ENCODE data around the gene SV2C. TPM values are rescaled to one million over a fixed set of nuclear protein-coding genes. Genes with fewer than 3 reads are reported as not detected.

SV2C gene
- total and polyA plus RNA-seq, 2 donors (not counting 1 experiment from before 2014, with no cell fraction given), result not detected

DNA sequence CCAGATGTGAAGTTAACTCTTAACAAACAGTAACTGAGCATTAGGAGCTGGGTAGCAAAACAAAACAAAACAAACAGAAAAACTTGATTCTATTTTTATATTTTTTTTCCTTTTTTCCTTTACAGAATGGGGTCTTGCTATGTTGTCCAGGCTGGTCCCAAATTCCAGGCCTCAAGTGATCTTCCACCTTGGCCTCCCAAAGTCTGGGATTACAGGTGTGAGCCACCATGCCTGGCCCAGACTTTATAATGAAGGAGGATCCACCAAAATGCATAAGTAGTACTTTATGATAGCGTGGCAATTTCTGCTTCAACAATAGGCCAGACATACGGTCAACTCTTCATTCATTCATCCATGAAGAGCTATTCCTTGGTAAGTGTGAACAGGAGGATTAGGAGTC lies 314.0 kb downstream of the SV2C start:
- Histone ChIP-seq H3K4me3 (replicated peaks in 1 of 4; ENCODE audit: control extremely low read depth in 1 of 4, insufficient read depth in 1 of 4, low read depth in 3 of 4, low read length in 4 of 4) (no peak overlapping the region), H3K27me3 (ENCODE audit: control insufficient read depth, insufficient read depth, low read length) (peaks cover 8% of the 10 kb centered on the region), H4K20me1 (ENCODE audit: control insufficient read depth, extremely low read depth, insufficient read depth, low read length) (no peaks in the 10 kb centered on the region), H3K36me3 (ENCODE audit: control insufficient read depth, insufficient read depth, low read length) (no peaks in the 10 kb centered on the region), H2AFZ (ENCODE audit: low read length) (no peak overlapping the region), H3K79me2 (ENCODE audit: control insufficient read depth, insufficient read depth, low read length) (no peaks in the 10 kb centered on the region), H3K9ac (ENCODE audit: insufficient read depth, low read length) (no peak overlapping the region), H3K4me1 (ENCODE audit: control insufficient read depth, extremely low read depth, insufficient read depth, low read length) (no peaks in the 10 kb centered on the region), H3K9me3 (ENCODE audit: control insufficient read depth, insufficient read depth, low read depth, low read length) (no peaks in the 10 kb centered on the region), H3K4me2 (ENCODE audit: extremely low read depth, insufficient read depth, low read length) (no peak overlapping the region), H3K27ac (ENCODE audit: insufficient read depth, low read length) (no peak overlapping the region)
- DNase-seq (ENCODE audit: low read depth in 2 of 2), result no peak
- TF ChIP-seq, protein P1, sequence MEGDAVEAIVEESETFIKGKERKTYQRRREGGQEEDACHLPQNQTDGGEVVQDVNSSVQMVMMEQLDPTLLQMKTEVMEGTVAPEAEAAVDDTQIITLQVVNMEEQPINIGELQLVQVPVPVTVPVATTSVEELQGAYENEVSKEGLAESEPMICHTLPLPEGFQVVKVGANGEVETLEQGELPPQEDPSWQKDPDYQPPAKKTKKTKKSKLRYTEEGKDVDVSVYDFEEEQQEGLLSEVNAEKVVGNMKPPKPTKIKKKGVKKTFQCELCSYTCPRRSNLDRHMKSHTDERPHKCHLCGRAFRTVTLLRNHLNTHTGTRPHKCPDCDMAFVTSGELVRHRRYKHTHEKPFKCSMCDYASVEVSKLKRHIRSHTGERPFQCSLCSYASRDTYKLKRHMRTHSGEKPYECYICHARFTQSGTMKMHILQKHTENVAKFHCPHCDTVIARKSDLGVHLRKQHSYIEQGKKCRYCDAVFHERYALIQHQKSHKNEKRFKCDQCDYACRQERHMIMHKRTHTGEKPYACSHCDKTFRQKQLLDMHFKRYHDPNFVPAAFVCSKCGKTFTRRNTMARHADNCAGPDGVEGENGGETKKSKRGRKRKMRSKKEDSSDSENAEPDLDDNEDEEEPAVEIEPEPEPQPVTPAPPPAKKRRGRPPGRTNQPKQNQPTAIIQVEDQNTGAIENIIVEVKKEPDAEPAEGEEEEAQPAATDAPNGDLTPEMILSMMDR (conservative IDR thresholded peaks at IDR 0.05 in 1 of 2, IDR thresholded peaks at IDR 0.05 in 1 of 2; ENCODE audit: low read depth in 1 of 2, low read length in 2 of 2), result no peak
- TF ChIP-seq EZH2 (IDR thresholded peaks at IDR 0.05; ENCODE audit: low read length, missing control alignments), result no peak

DNA sequence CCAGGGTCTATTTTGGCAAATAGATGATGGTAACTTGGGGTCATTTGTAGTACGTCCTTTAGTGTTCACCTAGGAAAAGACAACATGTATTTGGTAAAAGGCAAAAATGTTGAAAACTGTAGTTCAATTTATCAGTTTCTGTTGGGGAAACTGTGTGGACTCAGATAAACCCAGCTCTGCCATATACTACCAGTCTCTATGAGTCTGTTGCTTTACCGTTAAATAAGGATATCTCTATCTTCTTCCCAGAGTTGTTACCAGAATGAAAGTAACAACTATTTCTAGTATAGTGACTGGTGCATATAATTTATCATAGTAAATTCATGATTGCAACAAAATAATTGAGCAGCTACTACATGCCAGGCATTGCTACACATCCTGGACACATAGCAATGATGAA lies 316.1 kb downstream of the SV2C start:
- H3K9me3 ChIP-seq (ENCODE audit: control insufficient read depth, insufficient read depth, low read depth, low read length), result no peaks in the 10 kb centered on the region
- no peaks in the 10 kb centered on the region for H3K4me1 ChIP-seq (ENCODE audit: control insufficient read depth, extremely low read depth, insufficient read depth, low read length)
- H3K4me3 ChIP-seq (replicated peaks in 1 of 4; ENCODE audit: control extremely low read depth in 1 of 4, insufficient read depth in 1 of 4, low read depth in 3 of 4, low read length in 4 of 4), result no peak overlapping the region
- no peaks in the 10 kb centered on the region for H3K79me2 ChIP-seq (ENCODE audit: control insufficient read depth, insufficient read depth, low read length)
- H3K27ac ChIP-seq (ENCODE audit: insufficient read depth, low read length), result no peak overlapping the region
- H4K20me1 ChIP-seq (ENCODE audit: control insufficient read depth, extremely low read depth, insufficient read depth, low read length), result no peaks in the 10 kb centered on the region
- H3K36me3 ChIP-seq (ENCODE audit: control insufficient read depth, insufficient read depth, low read length), result no peaks in the 10 kb centered on the region
- TF ChIP-seq EZH2 (IDR thresholded peaks at IDR 0.05; ENCODE audit: low read length, missing control alignments), result no peak
- TF ChIP-seq, protein P1 (conservative IDR thresholded peaks at IDR 0.05 in 1 of 2, IDR thresholded peaks at IDR 0.05 in 1 of 2; ENCODE audit: low read depth in 1 of 2, low read length in 2 of 2), result no peak
- DNase-seq (ENCODE audit: low read depth in 2 of 2), result no peak
- H3K4me2 ChIP-seq (ENCODE audit: extremely low read depth, insufficient read depth, low read length), result no peak overlapping the region
- peaks cover 14% of the 10 kb centered on the region for H3K27me3 ChIP-seq (ENCODE audit: control insufficient read depth, insufficient read depth, low read length)
- no peak overlapping the region for H3K9ac ChIP-seq (ENCODE audit: insufficient read depth, low read length)
- no peak overlapping the region for H2AFZ ChIP-seq (ENCODE audit: low read length)

DNA sequence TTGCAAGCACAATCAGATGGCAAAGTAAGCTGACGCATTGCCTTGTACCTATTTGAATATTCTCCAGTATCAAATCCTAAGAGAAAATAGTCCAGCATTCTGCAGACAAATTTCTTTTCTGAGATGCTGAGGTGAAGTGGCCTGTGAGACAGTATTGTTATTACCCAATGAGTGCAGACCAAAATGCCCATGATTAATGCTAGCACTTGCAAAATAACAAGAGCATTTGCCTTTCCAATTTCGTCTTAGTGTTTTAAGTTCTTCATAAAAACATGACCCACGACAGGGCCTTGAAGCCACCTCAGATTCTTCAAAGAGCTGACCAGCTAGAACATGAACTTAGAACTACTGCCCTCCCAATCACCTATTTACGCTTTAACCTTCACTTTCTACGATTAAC lies 317.3 kb downstream of the SV2C start:
- no peaks in the 10 kb centered on the region for H3K4me1 ChIP-seq (ENCODE audit: control insufficient read depth, extremely low read depth, insufficient read depth, low read length)
- peaks cover 25% of the 10 kb centered on the region for H3K27me3 ChIP-seq (ENCODE audit: control insufficient read depth, insufficient read depth, low read length)
- no peaks in the 10 kb centered on the region for H3K36me3 ChIP-seq (ENCODE audit: control insufficient read depth, insufficient read depth, low read length)
- no peak overlapping the region for H2AFZ ChIP-seq (ENCODE audit: low read length)
- H3K9me3 ChIP-seq (ENCODE audit: control insufficient read depth, insufficient read depth, low read depth, low read length), result no peaks in the 10 kb centered on the region
- H3K79me2 ChIP-seq (ENCODE audit: control insufficient read depth, insufficient read depth, low read length), result no peaks in the 10 kb centered on the region
- no peak overlapping the region for H3K4me3 ChIP-seq (replicated peaks in 1 of 4; ENCODE audit: control extremely low read depth in 1 of 4, insufficient read depth in 1 of 4, low read depth in 3 of 4, low read length in 4 of 4)
- no peak overlapping the region for H3K9ac ChIP-seq (ENCODE audit: insufficient read depth, low read length)
- no peak overlapping the region for H3K27ac ChIP-seq (ENCODE audit: insufficient read depth, low read length)
- no peak for DNase-seq (ENCODE audit: low read depth in 2 of 2)
- no peak for TF ChIP-seq EZH2 (IDR thresholded peaks at IDR 0.05; ENCODE audit: low read length, missing control alignments)
- TF ChIP-seq, protein P1 (conservative IDR thresholded peaks at IDR 0.05 in 1 of 2, IDR thresholded peaks at IDR 0.05 in 1 of 2; ENCODE audit: low read depth in 1 of 2, low read length in 2 of 2), result no peak
- H4K20me1 ChIP-seq (ENCODE audit: control insufficient read depth, extremely low read depth, insufficient read depth, low read length), result no peaks in the 10 kb centered on the region
- H3K4me2 ChIP-seq (ENCODE audit: extremely low read depth, insufficient read depth, low read length), result no peak overlapping the region

All from fibroblast of lung (primary cell).